OCI-LY3 (cell line): ENCODE measurements around the gene KDM5C.

ENCODE experiments used
- H2AFZ ChIP-seq: fragments of 200-600, 300-600 bp; shearing (Covaris generic); 2 replicates; pipeline ENCODE4 v1.6.0; 2014; ENCODE audit warnings: antibody characterized with exemption, low read depth, low read length
- H3K27ac ChIP-seq: fragments of 200-600, 300-600 bp; sonication (generic); 2 replicates; pipeline ENCODE4 v1.5.1; 2014; ENCODE audit warnings: mild to moderate bottlenecking, low read length, moderate library complexity, mixed read lengths
- H3K27me3 ChIP-seq: fragments of 200-600, 300-600 bp; sonication (generic); 2 replicates; pipeline ENCODE4 v1.6.1; 2014; ENCODE audit warnings: low read depth, low read length, mixed read lengths
- H3K36me3 ChIP-seq: fragments of 200-600, 300-600 bp; sonication (generic); replicated peaks from 2 replicates; pipeline ENCODE3; 2014; ENCODE audit warnings: low read depth, low read length, mixed read lengths
- H3K4me1 ChIP-seq: fragments of 300-600, 200-600 bp; sonication (generic); 2 replicates; pipeline ENCODE4 v1.6.1; 2014; ENCODE audit warnings: low read length, mixed read lengths
- H3K4me2 ChIP-seq: fragments of 200-600, 300-600 bp; sonication (generic); 2 replicates; pipeline ENCODE4 v1.6.1; 2014; ENCODE audit warnings: low read length, mixed read lengths
- H3K4me3 ChIP-seq: fragments of 300-600, 200-600 bp; sonication (generic); 2 replicates; pipeline ENCODE4 v1.5.1; 2014; ENCODE audit warnings: antibody characterized with exemption, mild to moderate bottlenecking, low read length, moderate library complexity
- H3K79me2 ChIP-seq: fragments of 300-600, 200-600 bp; shearing (Covaris generic); 2 replicates; pipeline ENCODE4 v1.6.1; 2014; ENCODE audit warnings: mild to moderate bottlenecking, low read length, mixed read lengths
- H3K9ac ChIP-seq: fragments of 300-600, 200-600 bp; shearing (Covaris generic); 2 replicates; pipeline ENCODE4 v1.6.0; 2014; ENCODE audit warnings: mild to moderate bottlenecking, low read length, moderate library complexity
- H3K9me3 ChIP-seq: fragments of 200-600, 300-600 bp; shearing (Covaris generic); 2 replicates; pipeline ENCODE4 v1.6.1; 2014; ENCODE audit warnings: low read length, mixed read lengths; ENCODE audit not compliant: insufficient read depth
- H4K20me1 ChIP-seq: fragments of 200-600, 300-600 bp; sonication (generic); 2 replicates; pipeline ENCODE4 v1.6.1; 2016; ENCODE audit warnings: low read length, mixed read lengths; ENCODE audit not compliant: insufficient read depth
- EZH2phosphoT487 ChIP-seq: fragments of 200-600 bp; shearing (Covaris generic); IDR thresholded peaks from 2 replicates; pipeline ENCODE4 v1.6.1; 2018; ENCODE audit warnings: antibody characterized with exemption, mixed run types, low read depth
- TF ChIP-seq, protein P1 (sequence below): fragments of 200-600, 300-600 bp; sonication (generic); IDR thresholded peaks from 2 replicates; pipeline ENCODE4 v1.5.1; 2014; ENCODE audit warnings: antibody characterized with exemption, low read length, low read depth

KDM5C gene

GRCh38 chrX:53235566-53235965, 10.6 kb upstream of the KDM5C start:
- H3K27me3 ChIP-seq: no peaks in the 10 kb centered on the region
- no peak overlapping the region for H3K27ac ChIP-seq
- H2AFZ ChIP-seq: no peak overlapping the region
- no peak overlapping the region for H3K9ac ChIP-seq
- H3K79me2 ChIP-seq: no peaks in the 10 kb centered on the region
- H4K20me1 ChIP-seq: no peaks in the 10 kb centered on the region
- no peaks in the 10 kb centered on the region for H3K36me3 ChIP-seq
- H3K4me3 ChIP-seq: no peak overlapping the region
- no peak overlapping the region for H3K4me2 ChIP-seq
- no peak for TF ChIP-seq EZH2phosphoT487
- TF ChIP-seq, protein P1, sequence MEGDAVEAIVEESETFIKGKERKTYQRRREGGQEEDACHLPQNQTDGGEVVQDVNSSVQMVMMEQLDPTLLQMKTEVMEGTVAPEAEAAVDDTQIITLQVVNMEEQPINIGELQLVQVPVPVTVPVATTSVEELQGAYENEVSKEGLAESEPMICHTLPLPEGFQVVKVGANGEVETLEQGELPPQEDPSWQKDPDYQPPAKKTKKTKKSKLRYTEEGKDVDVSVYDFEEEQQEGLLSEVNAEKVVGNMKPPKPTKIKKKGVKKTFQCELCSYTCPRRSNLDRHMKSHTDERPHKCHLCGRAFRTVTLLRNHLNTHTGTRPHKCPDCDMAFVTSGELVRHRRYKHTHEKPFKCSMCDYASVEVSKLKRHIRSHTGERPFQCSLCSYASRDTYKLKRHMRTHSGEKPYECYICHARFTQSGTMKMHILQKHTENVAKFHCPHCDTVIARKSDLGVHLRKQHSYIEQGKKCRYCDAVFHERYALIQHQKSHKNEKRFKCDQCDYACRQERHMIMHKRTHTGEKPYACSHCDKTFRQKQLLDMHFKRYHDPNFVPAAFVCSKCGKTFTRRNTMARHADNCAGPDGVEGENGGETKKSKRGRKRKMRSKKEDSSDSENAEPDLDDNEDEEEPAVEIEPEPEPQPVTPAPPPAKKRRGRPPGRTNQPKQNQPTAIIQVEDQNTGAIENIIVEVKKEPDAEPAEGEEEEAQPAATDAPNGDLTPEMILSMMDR: no peak
- H3K9me3 ChIP-seq: no peaks in the 10 kb centered on the region
- no peaks in the 10 kb centered on the region for H3K4me1 ChIP-seq

DNA sequence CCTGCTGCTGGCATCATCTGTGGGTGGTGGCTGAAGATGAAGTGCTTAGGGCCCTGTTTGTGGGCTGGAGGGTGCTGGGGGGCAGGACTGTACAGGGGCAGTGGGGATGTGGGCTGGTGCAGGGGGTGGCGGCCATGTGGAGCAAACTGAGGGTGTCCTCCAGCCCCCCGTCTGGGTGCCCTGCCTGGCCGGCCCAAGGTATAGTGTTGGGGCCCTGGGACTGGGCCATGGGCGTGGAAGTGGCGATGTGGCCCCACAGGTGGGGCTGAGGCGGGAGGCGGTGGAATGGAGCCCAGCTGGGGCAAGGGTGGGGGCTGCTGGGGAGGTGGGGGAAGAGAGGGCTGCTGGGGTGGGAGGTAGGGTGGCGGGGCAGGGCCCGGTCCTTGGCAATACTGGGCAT, 9.5 kb upstream of the KDM5C start:
- no peaks in the 10 kb centered on the region for H3K27me3 ChIP-seq
- H2AFZ ChIP-seq: no peak overlapping the region
- no peaks in the 10 kb centered on the region for H4K20me1 ChIP-seq
- no peak overlapping the region for H3K4me2 ChIP-seq
- H3K9ac ChIP-seq: no peak overlapping the region
- H3K4me3 ChIP-seq: no peak overlapping the region
- H3K79me2 ChIP-seq: no peaks in the 10 kb centered on the region
- TF ChIP-seq EZH2phosphoT487: no peak
- TF ChIP-seq, protein P1: no peak
- no peaks in the 10 kb centered on the region for H3K36me3 ChIP-seq
- H3K27ac ChIP-seq: no peak overlapping the region
- no peaks in the 10 kb centered on the region for H3K9me3 ChIP-seq
- H3K4me1 ChIP-seq: no peaks in the 10 kb centered on the region

DNA sequence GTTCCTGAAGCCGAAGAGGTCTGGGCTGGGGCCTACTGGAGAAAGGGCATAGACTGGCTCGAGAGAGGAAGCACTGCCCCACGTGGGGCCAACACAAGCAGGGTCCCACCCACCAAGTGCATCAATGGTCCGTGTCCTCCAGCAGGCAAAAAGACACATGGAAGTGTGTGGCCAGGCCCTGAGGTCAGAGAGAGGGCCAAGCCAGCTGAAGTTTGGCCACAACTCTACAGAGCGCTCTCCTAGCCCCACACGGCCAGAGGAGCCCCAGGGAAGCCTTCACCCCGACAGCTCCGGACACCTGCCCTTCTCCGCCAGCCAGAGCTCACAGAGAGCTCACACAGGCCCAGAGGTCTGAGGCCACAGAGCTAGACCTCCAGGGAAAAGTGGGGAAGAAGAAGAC, 8.5 kb upstream of the KDM5C start:
- Histone ChIP-seq H3K79me2 (no peaks in the 10 kb centered on the region), H4K20me1 (no peaks in the 10 kb centered on the region), H3K36me3 (no peaks in the 10 kb centered on the region), H3K4me2 (no peak overlapping the region), H3K27ac (no peak overlapping the region), H3K27me3 (no peaks in the 10 kb centered on the region), H3K9me3 (no peaks in the 10 kb centered on the region), H2AFZ (no peak overlapping the region), H3K9ac (no peak overlapping the region), H3K4me1 (no peaks in the 10 kb centered on the region), H3K4me3 (no peak overlapping the region)
- TF ChIP-seq EZH2phosphoT487: no peak
- TF ChIP-seq, protein P1: no peak

- no peak overlapping the region for H3K27ac ChIP-seq
- H4K20me1 ChIP-seq: no peaks in the 10 kb centered on the region
- H3K36me3 ChIP-seq: no peaks in the 10 kb centered on the region
- peaks cover under 1% of the 10 kb centered on the region; the same call in 1 of the 2 replicates for H3K79me2 ChIP-seq
- H3K4me1 ChIP-seq: peaks cover 5% of the 10 kb centered on the region; the same call in 1 of the 2 replicates
- no peaks in the 10 kb centered on the region for H3K27me3 ChIP-seq
- no peak overlapping the region for H3K4me2 ChIP-seq
- no peak overlapping the region for H2AFZ ChIP-seq
- no peak overlapping the region for H3K9ac ChIP-seq
- H3K4me3 ChIP-seq: no peak overlapping the region
- H3K9me3 ChIP-seq: no peaks in the 10 kb centered on the region
- TF ChIP-seq, protein P1: no peak
- TF ChIP-seq EZH2phosphoT487: no peak
Observed at GRCh38 chrX:53230116-53230515, 5.1 kb upstream of the KDM5C start.
